ENCODE measurements around the gene MOCS1. TPM values are rescaled to one million over a fixed set of nuclear protein-coding genes. Genes with fewer than 3 reads are reported as not detected.

MOCS1 gene
- total RNA-seq, 1 experiment from 2014 or later, result not detected

- no peak overlapping the region for H3K4me3 ChIP-seq
Measured at GRCh38 chr6:39931607-39932006, 2.7 kb downstream of the MOCS1 start.

GRCh38 chr6:39930540-39930939 is 3.7 kb downstream of the MOCS1 start:
- no peaks in the 10 kb centered on the region for H3K79me2 ChIP-seq (ENCODE audit: low read depth)
- intact Hi-C loops (cut with micrococcal nuclease; ENCODE audit: unreplicated experiment), result no loop called here
- no peak overlapping the region for H2AFZ ChIP-seq
- ChIA-PET POLR2A (ENCODE audit: unreplicated experiment) (no interaction called here), CTCF (no interaction called here)
- TF ChIP-seq EZH2 (IDR thresholded peaks at IDR 0.05; ENCODE audit: low read depth), result no peak
- no peak for TF ChIP-seq CTCF (conservative IDR thresholded peaks at IDR 0.05)
- H3K4me3 ChIP-seq, result no peak overlapping the region
- no peak for DNase-seq
- no peaks in the 10 kb centered on the region for H3K36me3 ChIP-seq (ENCODE audit: low read depth)
- peaks cover 63% of the 10 kb centered on the region for H3K27me3 ChIP-seq (ENCODE audit: insufficient read depth, low read depth)
- BruUV-seq (replicated peaks), result no TSS peak
- no peak overlapping the region for H3K27ac ChIP-seq
- H4K20me1 ChIP-seq (ENCODE audit: insufficient read depth), result no peaks in the 10 kb centered on the region
- H3K4me1 ChIP-seq (replicated peaks; ENCODE audit: insufficient read depth), result no peaks in the 10 kb centered on the region
- H3F3A ChIP-seq (ENCODE audit: insufficient read depth, low read depth), result no peaks in the 10 kb centered on the region
- no peaks in the 10 kb centered on the region for H3K9me3 ChIP-seq (ENCODE audit: insufficient read depth, low read depth)
- H3K4me2 ChIP-seq, result no peak overlapping the region
- H3K9me2 ChIP-seq (ENCODE audit: insufficient read depth), result no peaks in the 10 kb centered on the region

More at GRCh38 chr6:39931607-39932006, 2.7 kb downstream of the MOCS1 start:
- H3K9me3 ChIP-seq (ENCODE audit: insufficient read depth, low read depth), result no peaks in the 10 kb centered on the region
- H2AFZ ChIP-seq, result no peak overlapping the region
- TF ChIP-seq CTCF (conservative IDR thresholded peaks at IDR 0.05), result no peak
- no peak for TF ChIP-seq EZH2 (IDR thresholded peaks at IDR 0.05; ENCODE audit: low read depth)
- H3K4me2 ChIP-seq, result no peak overlapping the region
- no peaks in the 10 kb centered on the region for H3K9me2 ChIP-seq (ENCODE audit: insufficient read depth)
- no peaks in the 10 kb centered on the region for H4K20me1 ChIP-seq (ENCODE audit: insufficient read depth)
- H3K36me3 ChIP-seq (ENCODE audit: low read depth), result no peaks in the 10 kb centered on the region
- no peak overlapping the region for H3K27ac ChIP-seq
- no peaks in the 10 kb centered on the region for H3K79me2 ChIP-seq (ENCODE audit: low read depth)
- CTCF ChIA-PET, result no interaction called here
- peaks cover 55% of the 10 kb centered on the region for H3K27me3 ChIP-seq (ENCODE audit: insufficient read depth, low read depth)
- no peak for DNase-seq
- BruUV-seq (replicated peaks), result no TSS peak
- POLR2A ChIA-PET (ENCODE audit: unreplicated experiment), result no interaction called here
- no peaks in the 10 kb centered on the region for H3F3A ChIP-seq (ENCODE audit: insufficient read depth, low read depth)
- H3K4me1 ChIP-seq (replicated peaks; ENCODE audit: insufficient read depth), result no peaks in the 10 kb centered on the region
- intact Hi-C loops (cut with micrococcal nuclease; ENCODE audit: unreplicated experiment), result no loop called here

- CTCF ChIA-PET, result no interaction called here
- no peak overlapping the region for H3K4me2 ChIP-seq
- no peak overlapping the region for H3K27ac ChIP-seq
- H3K9me3 ChIP-seq (ENCODE audit: insufficient read depth, low read depth), result no peaks in the 10 kb centered on the region
- BruUV-seq (replicated peaks), result no TSS peak
- no peak for TF ChIP-seq EZH2 (IDR thresholded peaks at IDR 0.05; ENCODE audit: low read depth)
- no peak for TF ChIP-seq CTCF (conservative IDR thresholded peaks at IDR 0.05)
- no peaks in the 10 kb centered on the region for H3K36me3 ChIP-seq (ENCODE audit: low read depth)
- H3F3A ChIP-seq (ENCODE audit: insufficient read depth, low read depth), result no peaks in the 10 kb centered on the region
- no peaks in the 10 kb centered on the region for H3K79me2 ChIP-seq (ENCODE audit: low read depth)
- no peak for DNase-seq
- POLR2A ChIA-PET (ENCODE audit: unreplicated experiment), result no interaction called here
- H4K20me1 ChIP-seq (ENCODE audit: insufficient read depth), result no peaks in the 10 kb centered on the region
- intact Hi-C loops (cut with micrococcal nuclease; ENCODE audit: unreplicated experiment), result no loop called here
- H3K27me3 ChIP-seq (ENCODE audit: insufficient read depth, low read depth), result peaks cover 69% of the 10 kb centered on the region
- no peaks in the 10 kb centered on the region for H3K9me2 ChIP-seq (ENCODE audit: insufficient read depth)
- no peak overlapping the region for H3K4me3 ChIP-seq
- H3K4me1 ChIP-seq (replicated peaks; ENCODE audit: insufficient read depth), result no peaks in the 10 kb centered on the region
- no peak overlapping the region for H2AFZ ChIP-seq
Measured at GRCh38 chr6:39929733-39930461, 4.4 kb downstream of the MOCS1 start.
